ENCODE results near the gene RAP2A. TPM values are rescaled to one million over a fixed set of nuclear protein-coding genes. Genes with fewer than 3 reads are reported as not detected.

The RAP2A gene
- total and polyA plus RNA-seq, 2 donors: 14.6 to 19.6 TPM

GRCh38 chr13:97411984-97412383 is 22.0 kb upstream of the RAP2A start:
- no peak overlapping the region for H3K4me3 ChIP-seq (ENCODE audit: low read length in 2 of 2)
- H3K36me3 ChIP-seq (ENCODE audit: control insufficient read depth in 2 of 2, insufficient read depth in 2 of 2, low read length in 1 of 2): no peaks in the 10 kb centered on the region
- WGBS: 71% methylated on average over 6 of the region's 6 CpGs
- DNase-seq (ENCODE audit: low read depth in 6 of 9, low spot score in 9 of 9): no peak
- no peak overlapping the region for H3K27ac ChIP-seq (ENCODE audit: low read depth in 1 of 2, low read length in 1 of 2)
- no peaks in the 10 kb centered on the region for H3K9me3 ChIP-seq (ENCODE audit: control insufficient read depth in 2 of 2, insufficient read depth in 1 of 2, low read length in 1 of 2)
- no peaks in the 10 kb centered on the region for H3K4me1 ChIP-seq (ENCODE audit: control insufficient read depth in 2 of 2, insufficient read depth in 2 of 2, low read length in 2 of 2)
- no peaks in the 10 kb centered on the region for H3K27me3 ChIP-seq (ENCODE audit: control insufficient read depth in 2 of 2, insufficient read depth in 1 of 2, low read length in 1 of 2)

DNA sequence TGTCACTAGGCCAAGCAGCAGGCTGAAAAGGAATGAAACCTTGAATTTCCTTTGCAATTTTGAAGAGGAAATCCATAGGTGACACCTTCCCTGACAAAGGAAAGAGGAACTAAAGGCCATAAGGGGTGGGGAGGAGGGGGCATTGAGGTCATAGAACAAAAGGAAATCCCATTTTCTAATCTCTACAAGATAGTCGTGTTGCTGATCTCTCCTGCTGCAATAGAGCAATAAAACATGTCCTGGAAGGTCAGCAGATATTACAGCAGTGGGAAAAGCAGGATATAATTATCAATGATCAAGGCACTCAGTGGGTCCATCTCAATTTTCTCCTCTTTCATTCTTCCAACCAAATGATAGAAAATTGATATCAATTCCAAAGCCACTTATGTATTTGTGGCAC is 20.3 kb upstream of the RAP2A start:
- Histone ChIP-seq H3K36me3 (ENCODE audit: control insufficient read depth in 2 of 2, insufficient read depth in 2 of 2, low read length in 1 of 2) (no peaks in the 10 kb centered on the region), H3K4me1 (ENCODE audit: control insufficient read depth in 2 of 2, insufficient read depth in 2 of 2, low read length in 2 of 2) (no peaks in the 10 kb centered on the region), H3K4me3 (ENCODE audit: low read length in 2 of 2) (no peak overlapping the region), H3K27me3 (ENCODE audit: control insufficient read depth in 2 of 2, insufficient read depth in 1 of 2, low read length in 1 of 2) (no peaks in the 10 kb centered on the region), H3K27ac (ENCODE audit: low read depth in 1 of 2, low read length in 1 of 2) (no peak overlapping the region), H3K9me3 (ENCODE audit: control insufficient read depth in 2 of 2, insufficient read depth in 1 of 2, low read length in 1 of 2) (no peaks in the 10 kb centered on the region)
- WGBS: 8% methylated on average over 1 of the region's 1 CpG
- no peak for DNase-seq (ENCODE audit: low read depth in 6 of 9, low spot score in 9 of 9)

GRCh38 chr13:97414392-97414791 is 19.6 kb upstream of the RAP2A start:
- Histone ChIP-seq H3K4me1 (ENCODE audit: control insufficient read depth in 2 of 2, insufficient read depth in 2 of 2, low read length in 2 of 2) (no peaks in the 10 kb centered on the region), H3K9me3 (ENCODE audit: control insufficient read depth in 2 of 2, insufficient read depth in 1 of 2, low read length in 1 of 2) (no peaks in the 10 kb centered on the region), H3K36me3 (ENCODE audit: control insufficient read depth in 2 of 2, insufficient read depth in 2 of 2, low read length in 1 of 2) (no peaks in the 10 kb centered on the region), H3K27ac (ENCODE audit: low read depth in 1 of 2, low read length in 1 of 2) (no peak overlapping the region), H3K4me3 (ENCODE audit: low read length in 2 of 2) (no peak overlapping the region), H3K27me3 (ENCODE audit: control insufficient read depth in 2 of 2, insufficient read depth in 1 of 2, low read length in 1 of 2) (no peaks in the 10 kb centered on the region)
- no peak for DNase-seq (ENCODE audit: low read depth in 6 of 9, low spot score in 9 of 9)
- 97% methylated on average over 4 of the region's 4 CpGs for WGBS

DNA sequence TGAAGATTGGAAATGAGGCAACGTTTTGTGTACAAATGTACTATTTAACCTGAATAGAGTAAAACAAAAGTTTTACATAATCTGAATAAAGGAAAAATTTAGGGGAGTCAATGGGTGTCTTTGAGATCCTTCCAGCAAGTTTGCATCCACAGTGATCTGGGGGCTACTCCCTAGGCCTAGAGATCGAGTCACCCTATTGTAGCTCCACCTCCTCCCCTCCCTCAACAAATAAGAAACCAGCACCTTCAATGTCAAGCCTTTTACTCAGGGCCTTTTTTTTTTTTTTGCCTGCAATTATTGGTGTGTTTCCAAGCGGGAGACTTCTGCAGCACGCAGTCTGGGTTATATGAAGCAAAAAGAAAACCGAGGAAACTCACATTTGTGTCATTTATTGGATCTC is 16.3 kb upstream of the RAP2A start:
- Histone ChIP-seq H3K36me3 (ENCODE audit: control insufficient read depth in 2 of 2, insufficient read depth in 2 of 2, low read length in 1 of 2) (no peaks in the 10 kb centered on the region), H3K9me3 (ENCODE audit: control insufficient read depth in 2 of 2, insufficient read depth in 1 of 2, low read length in 1 of 2) (no peaks in the 10 kb centered on the region), H3K4me3 (ENCODE audit: low read length in 2 of 2) (no peak overlapping the region), H3K27ac (ENCODE audit: low read depth in 1 of 2, low read length in 1 of 2) (no peak overlapping the region), H3K27me3 (ENCODE audit: control insufficient read depth in 2 of 2, insufficient read depth in 1 of 2, low read length in 1 of 2) (no peaks in the 10 kb centered on the region), H3K4me1 (ENCODE audit: control insufficient read depth in 2 of 2, insufficient read depth in 2 of 2, low read length in 2 of 2) (no peaks in the 10 kb centered on the region)
- WGBS: 92% methylated on average over 5 of the region's 5 CpGs
- no peak for DNase-seq (ENCODE audit: low read depth in 6 of 9, low spot score in 9 of 9)

DNA sequence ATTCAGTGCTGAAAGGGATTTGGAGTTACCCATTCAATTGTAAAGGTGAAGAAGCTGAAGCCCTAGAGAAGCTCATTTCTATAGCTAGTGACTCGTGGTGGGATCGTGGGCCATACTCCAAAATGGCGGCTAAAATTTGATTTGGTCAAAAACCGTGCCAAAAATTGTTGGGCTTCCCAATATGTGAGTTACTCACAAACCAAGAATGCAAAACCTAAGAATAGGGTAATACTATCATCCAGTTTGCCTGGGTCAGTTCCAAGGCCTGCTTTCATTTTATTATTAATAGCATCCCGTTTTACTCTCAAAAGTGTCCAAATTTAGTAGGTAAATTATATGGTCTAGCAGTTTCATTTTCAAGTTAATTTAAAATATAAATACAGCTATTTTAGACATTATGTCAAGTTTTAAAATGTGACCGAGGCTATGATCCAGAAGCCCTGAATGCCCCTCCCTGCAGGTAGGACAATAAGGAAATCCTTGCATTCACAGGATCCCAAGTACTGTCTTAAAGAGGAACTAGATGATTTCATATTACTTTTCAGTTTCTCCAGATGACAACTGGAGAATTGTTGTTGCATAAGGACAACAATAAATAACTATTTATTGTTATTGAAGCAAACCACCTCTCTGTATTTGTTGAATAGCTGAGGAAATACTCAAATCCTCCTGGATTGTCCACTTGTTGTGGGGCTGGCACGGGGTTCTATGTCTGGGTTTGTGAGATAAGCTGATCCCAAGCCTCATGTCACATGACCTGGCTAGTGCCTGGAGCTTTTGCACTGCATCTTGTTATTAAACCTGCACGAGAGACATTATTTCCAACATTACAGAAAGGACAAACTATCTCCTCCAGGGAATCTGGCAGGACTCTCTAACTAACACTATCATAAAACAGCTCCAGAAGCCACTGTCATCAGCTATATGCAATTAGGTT is 11.6 kb upstream of the RAP2A start:
- WGBS: 93% methylated on average over 8 of the region's 8 CpGs
- Histone ChIP-seq H3K36me3 (ENCODE audit: control insufficient read depth in 2 of 2, insufficient read depth in 2 of 2, low read length in 1 of 2) (no peaks in the 10 kb centered on the region), H3K4me1 (ENCODE audit: control insufficient read depth in 2 of 2, insufficient read depth in 2 of 2, low read length in 2 of 2) (no peaks in the 10 kb centered on the region)

GRCh38 chr13:97423300-97424045 is 10.5 kb upstream of the RAP2A start:
- H3K36me3 ChIP-seq (ENCODE audit: control insufficient read depth in 2 of 2, insufficient read depth in 2 of 2, low read length in 1 of 2): no peaks in the 10 kb centered on the region
- DNase-seq (ENCODE audit: low read depth in 6 of 9, low spot score in 9 of 9): no peak
- no peak overlapping the region for H3K27ac ChIP-seq (ENCODE audit: low read depth in 1 of 2, low read length in 1 of 2)
- no peaks in the 10 kb centered on the region for H3K4me1 ChIP-seq (ENCODE audit: control insufficient read depth in 2 of 2, insufficient read depth in 2 of 2, low read length in 2 of 2)
- no peaks in the 10 kb centered on the region for H3K27me3 ChIP-seq (ENCODE audit: control insufficient read depth in 2 of 2, insufficient read depth in 1 of 2, low read length in 1 of 2)
- H3K9me3 ChIP-seq (ENCODE audit: control insufficient read depth in 2 of 2, insufficient read depth in 1 of 2, low read length in 1 of 2): no peaks in the 10 kb centered on the region
- 96% methylated on average over 8 of the region's 8 CpGs for WGBS
- H3K4me3 ChIP-seq (ENCODE audit: low read length in 2 of 2): no peak overlapping the region

More for the DNA sequence above, 11.6 kb upstream of the RAP2A start:
- H3K9me3 ChIP-seq (ENCODE audit: control insufficient read depth in 2 of 2, insufficient read depth in 1 of 2, low read length in 1 of 2): no peaks in the 10 kb centered on the region
- H3K27ac ChIP-seq (ENCODE audit: low read depth in 1 of 2, low read length in 1 of 2): no peak overlapping the region
- no peak overlapping the region for H3K4me3 ChIP-seq (ENCODE audit: low read length in 2 of 2)
- DNase-seq (ENCODE audit: low read depth in 6 of 9, low spot score in 9 of 9): no peak
- no peaks in the 10 kb centered on the region for H3K27me3 ChIP-seq (ENCODE audit: control insufficient read depth in 2 of 2, insufficient read depth in 1 of 2, low read length in 1 of 2)

DNA sequence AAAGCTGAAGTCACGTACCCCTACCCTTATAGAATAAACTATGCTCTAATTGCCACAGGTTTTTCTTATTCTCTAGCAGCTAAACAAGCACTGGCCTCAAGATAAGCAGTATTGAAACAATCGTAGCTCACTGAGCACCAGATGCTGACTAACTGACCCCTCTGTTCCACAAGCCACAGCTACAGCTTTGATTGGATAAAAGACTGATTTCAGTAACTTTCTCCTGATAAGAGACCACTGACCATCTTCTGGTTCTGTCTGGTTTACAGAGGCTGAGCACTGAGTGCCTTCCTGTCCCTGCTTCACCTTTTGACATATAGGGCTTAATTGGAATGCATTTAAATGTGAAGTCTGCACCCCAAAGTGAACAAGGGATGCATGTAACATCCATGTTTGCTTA is 8.4 kb upstream of the RAP2A start:
- Histone ChIP-seq H3K9me3 (ENCODE audit: control insufficient read depth in 2 of 2, insufficient read depth in 1 of 2, low read length in 1 of 2) (no peaks in the 10 kb centered on the region), H3K4me1 (ENCODE audit: control insufficient read depth in 2 of 2, insufficient read depth in 2 of 2, low read length in 2 of 2) (no peaks in the 10 kb centered on the region), H3K4me3 (ENCODE audit: low read length in 2 of 2) (no peak overlapping the region), H3K27ac (ENCODE audit: low read depth in 1 of 2, low read length in 1 of 2) (no peak overlapping the region), H3K36me3 (ENCODE audit: control insufficient read depth in 2 of 2, insufficient read depth in 2 of 2, low read length in 1 of 2) (no peaks in the 10 kb centered on the region), H3K27me3 (ENCODE audit: control insufficient read depth in 2 of 2, insufficient read depth in 1 of 2, low read length in 1 of 2) (no peaks in the 10 kb centered on the region)
- WGBS: 97% methylated on average over 2 of the region's 2 CpGs
- DNase-seq (ENCODE audit: low read depth in 6 of 9, low spot score in 9 of 9): no peak

GRCh38 chr13:97426695-97427094 is 7.3 kb upstream of the RAP2A start:
- Histone ChIP-seq H3K27me3 (ENCODE audit: control insufficient read depth in 2 of 2, insufficient read depth in 1 of 2, low read length in 1 of 2) (no peaks in the 10 kb centered on the region), H3K27ac (ENCODE audit: low read depth in 1 of 2, low read length in 1 of 2) (no peak overlapping the region), H3K4me3 (ENCODE audit: low read length in 2 of 2) (no peak overlapping the region), H3K9me3 (ENCODE audit: control insufficient read depth in 2 of 2, insufficient read depth in 1 of 2, low read length in 1 of 2) (no peaks in the 10 kb centered on the region), H3K36me3 (ENCODE audit: control insufficient read depth in 2 of 2, insufficient read depth in 2 of 2, low read length in 1 of 2) (no peaks in the 10 kb centered on the region), H3K4me1 (ENCODE audit: control insufficient read depth in 2 of 2, insufficient read depth in 2 of 2, low read length in 2 of 2) (no peaks in the 10 kb centered on the region)
- no peak for DNase-seq (ENCODE audit: low read depth in 6 of 9, low spot score in 9 of 9)
- WGBS: 97% methylated on average over 3 of the region's 3 CpGs

GRCh38 chr13:97429681-97430081 is 4.3 kb upstream of the RAP2A start:
- Histone ChIP-seq H3K36me3 (ENCODE audit: control insufficient read depth in 2 of 2, insufficient read depth in 2 of 2, low read length in 1 of 2) (no peaks in the 10 kb centered on the region), H3K27me3 (ENCODE audit: control insufficient read depth in 2 of 2, insufficient read depth in 1 of 2, low read length in 1 of 2) (no peaks in the 10 kb centered on the region), H3K4me1 (ENCODE audit: control insufficient read depth in 2 of 2, insufficient read depth in 2 of 2, low read length in 2 of 2) (no peaks in the 10 kb centered on the region), H3K9me3 (ENCODE audit: control insufficient read depth in 2 of 2, insufficient read depth in 1 of 2, low read length in 1 of 2) (no peaks in the 10 kb centered on the region), H3K4me3 (ENCODE audit: low read length in 2 of 2) (no peak overlapping the region), H3K27ac (ENCODE audit: low read depth in 1 of 2, low read length in 1 of 2) (no peak overlapping the region)
- WGBS: 96% methylated on average over 6 of the region's 6 CpGs
- DNase-seq (ENCODE audit: low read depth in 6 of 9, low spot score in 9 of 9): no peak
